ENCODE results near the gene TRAIP. TPM values are rescaled to one million over a fixed set of nuclear protein-coding genes. Genes with fewer than 3 reads are reported as not detected.

Gene TRAIP
- total and polyA plus RNA-seq, 2 donors (not counting 1 experiment from before 2014, with no cell fraction given) = 2.0 to 2.5 TPM

DNA sequence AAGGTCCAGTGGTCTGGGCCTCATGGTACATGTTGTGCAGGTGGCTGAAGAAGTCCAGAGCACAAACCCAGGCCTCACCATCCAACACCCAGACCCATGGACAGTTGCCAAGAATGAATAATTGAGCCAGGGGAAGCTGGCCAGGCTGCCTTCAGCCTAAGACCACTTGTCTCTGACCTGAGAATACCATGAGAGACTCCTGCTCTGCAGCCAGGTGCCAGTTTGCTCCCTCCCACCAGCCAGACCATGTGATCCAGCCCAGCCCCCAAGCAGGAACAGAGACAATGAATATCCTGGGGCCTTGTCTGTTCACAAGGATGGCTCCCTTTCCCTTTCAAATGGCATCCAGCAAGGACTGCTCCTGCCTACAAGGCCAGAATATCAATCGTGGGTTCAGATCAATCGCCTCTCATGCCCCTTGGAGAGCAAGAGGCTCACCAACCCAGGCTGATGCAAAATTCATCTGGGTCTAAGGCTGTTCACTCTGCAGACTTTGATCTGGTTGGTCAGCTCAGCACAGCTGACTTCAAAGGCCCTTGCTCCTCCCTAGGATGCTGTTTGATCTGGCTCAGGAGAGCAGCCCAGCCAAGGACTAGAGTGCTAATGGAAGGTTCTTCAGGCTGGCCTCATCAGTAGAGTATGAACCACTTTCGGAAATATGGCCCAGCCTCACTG is 13.4 kb downstream of the TRAIP start:
- H2AFZ ChIP-seq (ENCODE audit: low read length) = no peak overlapping the region
- H3K27ac ChIP-seq (ENCODE audit: insufficient read depth, low read length) = no peak overlapping the region
- H4K20me1 ChIP-seq (ENCODE audit: control insufficient read depth, extremely low read depth, insufficient read depth, low read length) = no peaks in the 10 kb centered on the region
- no peak for DNase-seq (ENCODE audit: low read depth in 2 of 2)
- no peak overlapping the region for H3K4me3 ChIP-seq (replicated peaks in 1 of 4; ENCODE audit: control extremely low read depth in 1 of 4, insufficient read depth in 1 of 4, low read depth in 3 of 4, low read length in 4 of 4)
- TF ChIP-seq, protein P1, sequence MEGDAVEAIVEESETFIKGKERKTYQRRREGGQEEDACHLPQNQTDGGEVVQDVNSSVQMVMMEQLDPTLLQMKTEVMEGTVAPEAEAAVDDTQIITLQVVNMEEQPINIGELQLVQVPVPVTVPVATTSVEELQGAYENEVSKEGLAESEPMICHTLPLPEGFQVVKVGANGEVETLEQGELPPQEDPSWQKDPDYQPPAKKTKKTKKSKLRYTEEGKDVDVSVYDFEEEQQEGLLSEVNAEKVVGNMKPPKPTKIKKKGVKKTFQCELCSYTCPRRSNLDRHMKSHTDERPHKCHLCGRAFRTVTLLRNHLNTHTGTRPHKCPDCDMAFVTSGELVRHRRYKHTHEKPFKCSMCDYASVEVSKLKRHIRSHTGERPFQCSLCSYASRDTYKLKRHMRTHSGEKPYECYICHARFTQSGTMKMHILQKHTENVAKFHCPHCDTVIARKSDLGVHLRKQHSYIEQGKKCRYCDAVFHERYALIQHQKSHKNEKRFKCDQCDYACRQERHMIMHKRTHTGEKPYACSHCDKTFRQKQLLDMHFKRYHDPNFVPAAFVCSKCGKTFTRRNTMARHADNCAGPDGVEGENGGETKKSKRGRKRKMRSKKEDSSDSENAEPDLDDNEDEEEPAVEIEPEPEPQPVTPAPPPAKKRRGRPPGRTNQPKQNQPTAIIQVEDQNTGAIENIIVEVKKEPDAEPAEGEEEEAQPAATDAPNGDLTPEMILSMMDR (conservative IDR thresholded peaks at IDR 0.05 in 1 of 2, IDR thresholded peaks at IDR 0.05 in 1 of 2; ENCODE audit: low read depth in 1 of 2, low read length in 2 of 2) = no peak
- no peak for TF ChIP-seq EZH2 (IDR thresholded peaks at IDR 0.05; ENCODE audit: low read length, missing control alignments)
- peaks cover 8% of the 10 kb centered on the region for H3K4me1 ChIP-seq (ENCODE audit: control insufficient read depth, extremely low read depth, insufficient read depth, low read length)
- no peaks in the 10 kb centered on the region for H3K36me3 ChIP-seq (ENCODE audit: control insufficient read depth, insufficient read depth, low read length)
- no peaks in the 10 kb centered on the region for H3K79me2 ChIP-seq (ENCODE audit: control insufficient read depth, insufficient read depth, low read length)
- no peaks in the 10 kb centered on the region for H3K9me3 ChIP-seq (ENCODE audit: control insufficient read depth, insufficient read depth, low read depth, low read length)
- H3K9ac ChIP-seq (ENCODE audit: insufficient read depth, low read length) = no peak overlapping the region
- H3K4me2 ChIP-seq (ENCODE audit: extremely low read depth, insufficient read depth, low read length) = no peak overlapping the region
- H3K27me3 ChIP-seq (ENCODE audit: control insufficient read depth, insufficient read depth, low read length) = no peaks in the 10 kb centered on the region

DNA sequence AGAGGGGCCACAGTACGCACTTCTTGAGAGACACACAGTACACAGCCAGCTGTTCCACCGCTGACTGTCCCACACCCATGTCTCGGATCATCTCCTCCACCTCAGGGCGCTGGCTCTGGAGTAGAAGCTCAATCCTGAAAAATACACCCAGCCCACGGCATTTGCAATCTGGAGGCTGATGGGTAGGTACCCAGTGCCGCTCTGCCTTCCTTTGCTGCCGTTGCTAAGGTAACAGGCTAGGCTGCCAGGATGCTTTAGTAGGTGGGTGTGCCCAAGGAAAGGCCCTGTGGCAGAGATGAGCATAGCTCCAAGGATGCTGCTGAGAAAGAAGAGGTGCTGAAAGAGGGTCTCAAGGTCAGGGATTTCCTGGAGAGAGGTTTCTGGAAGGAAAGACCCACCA is 14.6 kb downstream of the TRAIP start:
- TF ChIP-seq EZH2 (IDR thresholded peaks at IDR 0.05; ENCODE audit: low read length, missing control alignments) = no peak
- TF ChIP-seq, protein P1 (conservative IDR thresholded peaks at IDR 0.05 in 1 of 2, IDR thresholded peaks at IDR 0.05 in 1 of 2; ENCODE audit: low read depth in 1 of 2, low read length in 2 of 2) = no peak
- no peaks in the 10 kb centered on the region for H3K36me3 ChIP-seq (ENCODE audit: control insufficient read depth, insufficient read depth, low read length)
- H4K20me1 ChIP-seq (ENCODE audit: control insufficient read depth, extremely low read depth, insufficient read depth, low read length) = no peaks in the 10 kb centered on the region
- no peak overlapping the region for H3K4me3 ChIP-seq (replicated peaks in 1 of 4; ENCODE audit: control extremely low read depth in 1 of 4, insufficient read depth in 1 of 4, low read depth in 3 of 4, low read length in 4 of 4)
- no peak for DNase-seq (ENCODE audit: low read depth in 2 of 2)
- H3K27ac ChIP-seq (ENCODE audit: insufficient read depth, low read length) = no peak overlapping the region
- H3K79me2 ChIP-seq (ENCODE audit: control insufficient read depth, insufficient read depth, low read length) = no peaks in the 10 kb centered on the region
- no peak overlapping the region for H2AFZ ChIP-seq (ENCODE audit: low read length)
- no peaks in the 10 kb centered on the region for H3K9me3 ChIP-seq (ENCODE audit: control insufficient read depth, insufficient read depth, low read depth, low read length)
- no peaks in the 10 kb centered on the region for H3K27me3 ChIP-seq (ENCODE audit: control insufficient read depth, insufficient read depth, low read length)
- no peak overlapping the region for H3K4me2 ChIP-seq (ENCODE audit: extremely low read depth, insufficient read depth, low read length)
- no peak overlapping the region for H3K9ac ChIP-seq (ENCODE audit: insufficient read depth, low read length)
- H3K4me1 ChIP-seq (ENCODE audit: control insufficient read depth, extremely low read depth, insufficient read depth, low read length) = peaks cover 8% of the 10 kb centered on the region

DNA sequence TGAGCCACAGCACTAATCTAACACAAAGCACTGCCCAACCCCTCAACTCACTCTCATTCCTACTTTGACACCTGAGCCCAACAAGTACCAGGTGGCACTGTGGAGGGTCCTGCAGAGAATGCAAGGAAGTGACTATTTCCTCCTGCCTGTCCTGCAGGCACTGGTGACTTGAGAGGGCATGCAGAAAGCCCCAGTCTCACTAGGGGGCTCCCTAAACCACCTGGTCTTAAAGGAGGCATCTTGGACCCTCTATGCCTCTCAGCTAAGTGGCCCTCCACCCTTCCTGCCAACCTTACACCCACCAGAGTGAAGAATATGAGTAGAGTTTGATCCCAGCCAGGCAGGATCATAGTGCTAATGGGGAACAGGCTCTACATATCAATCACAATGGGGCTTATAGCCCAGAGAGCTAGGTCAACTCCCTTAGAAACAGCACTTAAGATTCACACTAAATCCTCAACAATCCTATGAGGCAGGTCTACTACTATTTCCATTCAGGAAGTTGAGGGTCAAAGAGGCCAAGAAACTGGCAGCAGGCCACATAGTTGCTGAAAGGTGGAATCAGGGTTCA is 15.2 kb downstream of the TRAIP start:
- peak in 1 of 2 donors; percentile 28 for DNase-seq (ENCODE audit: low read depth in 2 of 2)
- Histone ChIP-seq H3K79me2 (ENCODE audit: control insufficient read depth, insufficient read depth, low read length) (no peaks in the 10 kb centered on the region), H3K27me3 (ENCODE audit: control insufficient read depth, insufficient read depth, low read length) (no peaks in the 10 kb centered on the region), H3K4me1 (ENCODE audit: control insufficient read depth, extremely low read depth, insufficient read depth, low read length) (peaks cover 8% of the 10 kb centered on the region), H3K9ac (ENCODE audit: insufficient read depth, low read length) (no peak overlapping the region), H4K20me1 (ENCODE audit: control insufficient read depth, extremely low read depth, insufficient read depth, low read length) (no peaks in the 10 kb centered on the region), H3K4me3 (replicated peaks in 1 of 4; ENCODE audit: control extremely low read depth in 1 of 4, insufficient read depth in 1 of 4, low read depth in 3 of 4, low read length in 4 of 4) (no peak overlapping the region), H2AFZ (ENCODE audit: low read length) (no peak overlapping the region), H3K9me3 (ENCODE audit: control insufficient read depth, insufficient read depth, low read depth, low read length) (no peaks in the 10 kb centered on the region), H3K36me3 (ENCODE audit: control insufficient read depth, insufficient read depth, low read length) (no peaks in the 10 kb centered on the region), H3K27ac (ENCODE audit: insufficient read depth, low read length) (no peak overlapping the region), H3K4me2 (ENCODE audit: extremely low read depth, insufficient read depth, low read length) (no peak overlapping the region)
- TF ChIP-seq, protein P1 (conservative IDR thresholded peaks at IDR 0.05 in 1 of 2, IDR thresholded peaks at IDR 0.05 in 1 of 2; ENCODE audit: low read depth in 1 of 2, low read length in 2 of 2) = peak; percentile 27 to 48
- no peak for TF ChIP-seq EZH2 (IDR thresholded peaks at IDR 0.05; ENCODE audit: low read length, missing control alignments)
